ENCODE data around the gene RNF112.

Gene RNF112

GRCh38 chr17:19386051-19386929 is 24.7 kb upstream of the RNF112 start:
- no peak for TF ChIP-seq CTCF (IDR thresholded peaks at IDR 0.05)
- DNase-seq: peak; percentile 27
- Mint-ChIP-seq H3K9me3 (no peaks in the 10 kb centered on the region), H3K27me3 (ENCODE audit: low read depth, poor library complexity) (no peaks in the 10 kb centered on the region), H3K36me3 (ENCODE audit: low read depth) (peaks cover 16% of the 10 kb centered on the region), H3K4me3 (peak overlapping the region; percentile 66), H3K4me1 (peaks cover 63% of the 10 kb centered on the region), H3K27ac (peak overlapping the region; percentile 70)

GRCh38 chr17:19386974-19387920 is 23.8 kb upstream of the RNF112 start, which contains the start of gene MFAP4:
TSS of gene MFAP4 (minus strand) at chr17:19387190. CDS start at chr17:19387155, 35 bp downstream.
- DNase-seq: peak; percentile 73
- Mint-ChIP-seq H3K9me3 (no peaks in the 10 kb centered on the region), H3K4me3 (peak within 1 kb of the TSS; percentile 66), H3K36me3 (ENCODE audit: low read depth) (peaks cover 16% of the 10 kb centered on the region), H3K27me3 (ENCODE audit: low read depth, poor library complexity) (no peaks in the 10 kb centered on the region), H3K4me1 (peaks cover 72% of the 10 kb centered on the region), H3K27ac (peak within 1 kb of the TSS; percentile 85)
- TF ChIP-seq CTCF (IDR thresholded peaks at IDR 0.05): no peak

GRCh38 chr17:19387921-19388521 is 23.0 kb upstream of the RNF112 start:
- H3K27me3 Mint-ChIP-seq (ENCODE audit: low read depth, poor library complexity): no peaks in the 10 kb centered on the region
- peaks cover 16% of the 10 kb centered on the region for H3K36me3 Mint-ChIP-seq (ENCODE audit: low read depth)
- no peak for TF ChIP-seq CTCF (IDR thresholded peaks at IDR 0.05)
- DNase-seq: no peak
- H3K4me3 Mint-ChIP-seq: peak overlapping the region; percentile 66
- peaks cover 76% of the 10 kb centered on the region for H3K4me1 Mint-ChIP-seq
- H3K9me3 Mint-ChIP-seq: no peaks in the 10 kb centered on the region
- peak overlapping the region; percentile 85 for H3K27ac Mint-ChIP-seq

- Mint-ChIP-seq H3K27me3 (ENCODE audit: low read depth, poor library complexity) (no peaks in the 10 kb centered on the region), H3K27ac (no peak overlapping the region), H3K36me3 (ENCODE audit: low read depth) (peaks cover 9% of the 10 kb centered on the region), H3K4me1 (peaks cover 69% of the 10 kb centered on the region), H3K9me3 (no peaks in the 10 kb centered on the region), H3K4me3 (no peak overlapping the region)
- no peak for TF ChIP-seq CTCF (IDR thresholded peaks at IDR 0.05)
- DNase-seq: no peak
Observed at GRCh38 chr17:19388791-19389785, 21.9 kb upstream of the RNF112 start.

- Mint-ChIP-seq H3K4me1 (peaks cover 56% of the 10 kb centered on the region), H3K9me3 (no peaks in the 10 kb centered on the region), H3K4me3 (no peak overlapping the region), H3K36me3 (ENCODE audit: low read depth) (no peaks in the 10 kb centered on the region), H3K27me3 (ENCODE audit: low read depth, poor library complexity) (no peaks in the 10 kb centered on the region), H3K27ac (no peak overlapping the region)
- TF ChIP-seq CTCF (IDR thresholded peaks at IDR 0.05): no peak
- DNase-seq: no peak
Observed at GRCh38 chr17:19390951-19391350, 20.1 kb upstream of the RNF112 start.

Measured in nephron progenitor cell (in vitro differentiated cells).